Stimulated activated memory B cell treated with anti-CD40 and anti-IgM and Interleukin-4, amounts not matched to agents 10 μg/mL and 1 μg/mL and 100 μg/mL, for 72 hours (primary cell): Measurements from ENCODE around the gene ZNF273.
"Not testable (repeated sequence)": the region's sequence is repeated elsewhere in the genome, so short reads cannot be mapped to it uniquely, and the experiment has no call there.

Experiments
- ATAC-seq: fragments of 150-1000 bp; cut with Tn5 transposase; 2 replicates; pipeline ENCODE4 v1.10.0; 2021
- H3K27ac Mint-ChIP-seq: one replicate; pipeline ENCODE4 v1.8.0; 2022; ENCODE audit warnings: mild to moderate bottlenecking, mixed read lengths
- H3K27me3 Mint-ChIP-seq: one replicate; pipeline ENCODE4 v1.8.0; 2022; ENCODE audit warnings: mixed read lengths
- H3K36me3 Mint-ChIP-seq: one replicate; pipeline ENCODE4 v1.8.0; 2022; ENCODE audit warnings: mixed read lengths
- H3K4me1 Mint-ChIP-seq: one replicate; pipeline ENCODE4 v1.8.0; 2022; ENCODE audit warnings: mixed read lengths
- H3K4me3 Mint-ChIP-seq: one replicate; pipeline ENCODE4 v1.8.0; 2022; ENCODE audit warnings: mild to moderate bottlenecking, moderate library complexity, mixed read lengths
- H3K9me3 Mint-ChIP-seq: one replicate; pipeline ENCODE4 v1.8.0; 2022; ENCODE audit warnings: mixed read lengths

The ZNF273 gene

GRCh38 chr7:64883113-64883905 lies 19.8 kb upstream of the ZNF273 start:
- ATAC-seq, result no peak
- Mint-ChIP-seq H3K9me3 (no peaks in the 10 kb centered on the region), H3K36me3 (no peaks in the 10 kb centered on the region), H3K27ac (no peak overlapping the region), H3K27me3 (peaks cover 89% of the 10 kb centered on the region), H3K4me3 (peak overlapping the region; percentile 74), H3K4me1 (peaks cover 21% of the 10 kb centered on the region)

- Mint-ChIP-seq H3K27ac (no peak overlapping the region), H3K27me3 (peaks cover 86% of the 10 kb centered on the region), H3K4me1 (peaks cover 27% of the 10 kb centered on the region), H3K9me3 (no peaks in the 10 kb centered on the region), H3K36me3 (no peaks in the 10 kb centered on the region), H3K4me3 (no peak overlapping the region)
- ATAC-seq, result no peak
Measured at GRCh38 chr7:64884085-64884912, 18.8 kb upstream of the ZNF273 start.

- Mint-ChIP-seq H3K27ac (no peak overlapping the region), H3K4me3 (no peak overlapping the region), H3K4me1 (peaks cover 27% of the 10 kb centered on the region), H3K36me3 (no peaks in the 10 kb centered on the region), H3K9me3 (no peaks in the 10 kb centered on the region), H3K27me3 (peaks cover 84% of the 10 kb centered on the region)
- ATAC-seq, result no peak
Measured at GRCh38 chr7:64884913-64885370, 18.1 kb upstream of the ZNF273 start.

- no peaks in the 10 kb centered on the region for H3K9me3 Mint-ChIP-seq
- H3K27ac Mint-ChIP-seq, result no peak overlapping the region
- H3K27me3 Mint-ChIP-seq, result peaks cover 84% of the 10 kb centered on the region
- peaks cover 27% of the 10 kb centered on the region for H3K4me1 Mint-ChIP-seq
- no peaks in the 10 kb centered on the region for H3K36me3 Mint-ChIP-seq
- ATAC-seq, result no peak
- H3K4me3 Mint-ChIP-seq, result no peak overlapping the region
Measured at GRCh38 chr7:64885520-64886240, 17.4 kb upstream of the ZNF273 start.

- Mint-ChIP-seq H3K27ac (no peak overlapping the region), H3K4me1 (peaks cover 25% of the 10 kb centered on the region), H3K27me3 (peaks cover 70% of the 10 kb centered on the region), H3K9me3 (no peaks in the 10 kb centered on the region), H3K4me3 (no peak overlapping the region), H3K36me3 (no peaks in the 10 kb centered on the region)
- no peak for ATAC-seq
Measured at GRCh38 chr7:64886956-64887545, 16.0 kb upstream of the ZNF273 start.

- peak overlapping the region; percentile 81 for H3K4me3 Mint-ChIP-seq
- peaks cover 61% of the 10 kb centered on the region for H3K27me3 Mint-ChIP-seq
- peak overlapping the region; percentile 61 for H3K27ac Mint-ChIP-seq
- peaks cover 16% of the 10 kb centered on the region for H3K4me1 Mint-ChIP-seq
- no peaks in the 10 kb centered on the region for H3K36me3 Mint-ChIP-seq
- peak; percentile 62 for ATAC-seq
- H3K9me3 Mint-ChIP-seq, result no peaks in the 10 kb centered on the region
Measured at GRCh38 chr7:64887756-64888508, 15.1 kb upstream of the ZNF273 start.

GRCh38 chr7:64888561-64888900 lies 14.5 kb upstream of the ZNF273 start:
- H3K27me3 Mint-ChIP-seq, result peaks cover 55% of the 10 kb centered on the region
- peak overlapping the region; percentile 61 for H3K27ac Mint-ChIP-seq
- peak overlapping the region; percentile 81 for H3K4me3 Mint-ChIP-seq
- H3K9me3 Mint-ChIP-seq, result no peaks in the 10 kb centered on the region
- no peaks in the 10 kb centered on the region for H3K36me3 Mint-ChIP-seq
- ATAC-seq, result no peak
- H3K4me1 Mint-ChIP-seq, result peaks cover 13% of the 10 kb centered on the region

- Mint-ChIP-seq H3K27me3 (peaks cover 50% of the 10 kb centered on the region), H3K9me3 (no peaks in the 10 kb centered on the region), H3K36me3 (no peaks in the 10 kb centered on the region), H3K4me1 (peaks cover 13% of the 10 kb centered on the region), H3K27ac (peak overlapping the region; percentile 61), H3K4me3 (peak overlapping the region; percentile 81)
- ATAC-seq, result peak; percentile 49
Measured at GRCh38 chr7:64888901-64889685, 14.0 kb upstream of the ZNF273 start.

- Mint-ChIP-seq H3K27me3 (peaks cover 43% of the 10 kb centered on the region), H3K27ac (no peak overlapping the region), H3K4me1 (peaks cover 13% of the 10 kb centered on the region), H3K36me3 (no peaks in the 10 kb centered on the region), H3K9me3 (no peaks in the 10 kb centered on the region), H3K4me3 (no peak overlapping the region)
- no peak for ATAC-seq
Measured at GRCh38 chr7:64889686-64890162, 13.3 kb upstream of the ZNF273 start.

- Mint-ChIP-seq H3K27me3 (peaks cover 38% of the 10 kb centered on the region), H3K4me1 (peaks cover 13% of the 10 kb centered on the region)
- not testable (repeated sequence) for H3K36me3 Mint-ChIP-seq, H3K9me3 Mint-ChIP-seq, H3K4me3 Mint-ChIP-seq, ATAC-seq, H3K27ac Mint-ChIP-seq
Measured at GRCh38 chr7:64890273-64890672, 12.8 kb upstream of the ZNF273 start.

- Mint-ChIP-seq H3K9me3 (no peaks in the 10 kb centered on the region), H3K27ac (no peak overlapping the region), H3K27me3 (peaks cover 34% of the 10 kb centered on the region), H3K4me1 (peaks cover 13% of the 10 kb centered on the region), H3K4me3 (no peak overlapping the region), H3K36me3 (no peaks in the 10 kb centered on the region)
- ATAC-seq, result no peak
Measured at GRCh38 chr7:64890761-64891362, 12.2 kb upstream of the ZNF273 start.

- H3K4me1 Mint-ChIP-seq, result peaks cover 13% of the 10 kb centered on the region
- H3K36me3 Mint-ChIP-seq, H3K4me3 Mint-ChIP-seq, ATAC-seq, H3K9me3 Mint-ChIP-seq, H3K27ac Mint-ChIP-seq: not testable (repeated sequence)
- H3K27me3 Mint-ChIP-seq, result peaks cover 30% of the 10 kb centered on the region
Measured at GRCh38 chr7:64891363-64892081, 11.6 kb upstream of the ZNF273 start.

- Mint-ChIP-seq H3K36me3 (no peaks in the 10 kb centered on the region), H3K4me1 (peaks cover 13% of the 10 kb centered on the region), H3K27me3 (peaks cover 25% of the 10 kb centered on the region), H3K27ac (no peak overlapping the region), H3K9me3 (no peaks in the 10 kb centered on the region), H3K4me3 (no peak overlapping the region)
- ATAC-seq, result no peak
Measured at GRCh38 chr7:64892116-64892515, 11.0 kb upstream of the ZNF273 start.
